ENCODE results near the gene ARF1. TPM values are rescaled to one million over a fixed set of nuclear protein-coding genes. Genes with fewer than 3 reads are reported as not detected.

Gene ARF1
- total and polyA plus RNA-seq, 7 donors = 176 to 612 (median 295) TPM

DNA sequence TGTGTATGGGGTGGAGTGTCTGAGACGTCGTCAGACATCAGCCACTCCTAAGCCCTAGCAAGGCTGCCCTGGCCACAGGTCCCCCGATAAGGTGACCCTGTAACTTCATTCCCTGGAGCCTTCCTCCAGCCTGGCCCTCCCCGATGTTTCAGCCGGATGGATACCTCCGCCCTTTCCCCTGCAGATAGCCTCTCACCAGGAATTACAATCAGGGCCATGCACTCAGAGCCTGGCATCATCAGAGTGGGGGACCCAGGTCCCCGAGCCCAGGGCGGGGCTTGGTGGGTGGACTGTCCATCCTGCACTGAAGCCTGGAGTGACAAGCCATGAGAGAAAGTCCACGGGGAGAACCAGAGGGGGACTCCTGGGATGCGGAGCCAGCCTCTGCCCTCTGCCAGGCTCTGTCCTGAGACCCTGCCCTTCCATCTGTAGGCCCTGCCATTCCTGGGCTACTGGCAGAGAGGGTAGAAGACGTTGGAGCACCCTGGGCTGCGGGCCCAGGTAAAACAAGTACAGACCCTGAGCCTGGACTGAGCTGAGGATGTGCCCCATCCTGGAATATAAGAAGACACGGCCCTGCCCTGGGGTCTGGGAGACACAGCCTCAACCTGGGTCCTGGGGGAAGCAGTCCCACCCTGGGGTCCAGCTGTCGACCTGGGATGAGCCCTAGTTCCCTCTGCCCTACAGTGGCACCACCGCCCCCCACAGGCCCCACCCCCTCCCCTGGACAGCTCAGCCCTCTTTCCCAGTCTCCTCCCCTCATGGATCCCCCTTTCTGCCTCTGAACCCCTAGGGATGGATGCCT lies 16.8 kb upstream of the ARF1 start:
- peak in 1 of 2 donors; percentile 35 for DNase-seq
- H3K27me3 ChIP-seq (ENCODE audit: insufficient read depth in 3 of 3, low read length in 2 of 3) = peaks cover 0 to 66% (median 21%) of the 10 kb centered on the region in 3 donors
- H3K9me3 ChIP-seq = no peaks in the 10 kb centered on the region
- H3K36me3 ChIP-seq (ENCODE audit: insufficient read depth in 1 of 2, low read depth in 1 of 2) = no peaks in the 10 kb centered on the region
- H3K27ac ChIP-seq = no peak overlapping the region
- ATAC-seq = no peak
- H3K4me3 ChIP-seq = no peak overlapping the region
- no peaks in the 10 kb centered on the region for H3K4me1 ChIP-seq
- intact Hi-C loops (cut with DNase I) = no loop called here
- TF ChIP-seq, protein P1, sequence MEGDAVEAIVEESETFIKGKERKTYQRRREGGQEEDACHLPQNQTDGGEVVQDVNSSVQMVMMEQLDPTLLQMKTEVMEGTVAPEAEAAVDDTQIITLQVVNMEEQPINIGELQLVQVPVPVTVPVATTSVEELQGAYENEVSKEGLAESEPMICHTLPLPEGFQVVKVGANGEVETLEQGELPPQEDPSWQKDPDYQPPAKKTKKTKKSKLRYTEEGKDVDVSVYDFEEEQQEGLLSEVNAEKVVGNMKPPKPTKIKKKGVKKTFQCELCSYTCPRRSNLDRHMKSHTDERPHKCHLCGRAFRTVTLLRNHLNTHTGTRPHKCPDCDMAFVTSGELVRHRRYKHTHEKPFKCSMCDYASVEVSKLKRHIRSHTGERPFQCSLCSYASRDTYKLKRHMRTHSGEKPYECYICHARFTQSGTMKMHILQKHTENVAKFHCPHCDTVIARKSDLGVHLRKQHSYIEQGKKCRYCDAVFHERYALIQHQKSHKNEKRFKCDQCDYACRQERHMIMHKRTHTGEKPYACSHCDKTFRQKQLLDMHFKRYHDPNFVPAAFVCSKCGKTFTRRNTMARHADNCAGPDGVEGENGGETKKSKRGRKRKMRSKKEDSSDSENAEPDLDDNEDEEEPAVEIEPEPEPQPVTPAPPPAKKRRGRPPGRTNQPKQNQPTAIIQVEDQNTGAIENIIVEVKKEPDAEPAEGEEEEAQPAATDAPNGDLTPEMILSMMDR (IDR thresholded peaks at IDR 0.05) = no peak
- WGBS, 3 donors = 70 to 74% (median 73%) methylated on average over 14 to 15 of the region's 15 CpGs

DNA sequence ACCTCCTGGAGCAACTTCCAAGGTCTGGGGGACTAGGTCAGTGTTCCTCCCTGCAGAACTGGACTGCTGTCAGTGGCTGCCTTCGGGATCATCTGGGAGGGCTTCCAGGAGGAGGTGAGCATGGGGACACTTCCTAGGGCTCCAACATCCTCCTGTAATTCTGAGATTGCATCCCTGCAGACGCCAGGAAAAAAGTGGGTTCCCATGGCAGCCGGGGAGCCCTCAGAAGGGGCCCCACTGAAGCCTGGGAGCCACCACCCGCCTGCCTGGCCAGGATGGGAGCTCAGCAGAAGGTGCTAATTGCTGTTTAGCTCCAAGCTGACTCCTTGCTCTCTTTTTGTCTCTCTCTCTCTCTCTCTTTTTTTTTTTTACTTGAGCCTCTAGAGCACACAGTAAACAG lies 16.1 kb upstream of the ARF1 start:
- intact Hi-C loops (cut with DNase I) = no loop called here
- 27 to 33% (median 28%) methylated on average over 3 to 4 of the region's 4 CpGs for WGBS, 3 donors

DNA sequence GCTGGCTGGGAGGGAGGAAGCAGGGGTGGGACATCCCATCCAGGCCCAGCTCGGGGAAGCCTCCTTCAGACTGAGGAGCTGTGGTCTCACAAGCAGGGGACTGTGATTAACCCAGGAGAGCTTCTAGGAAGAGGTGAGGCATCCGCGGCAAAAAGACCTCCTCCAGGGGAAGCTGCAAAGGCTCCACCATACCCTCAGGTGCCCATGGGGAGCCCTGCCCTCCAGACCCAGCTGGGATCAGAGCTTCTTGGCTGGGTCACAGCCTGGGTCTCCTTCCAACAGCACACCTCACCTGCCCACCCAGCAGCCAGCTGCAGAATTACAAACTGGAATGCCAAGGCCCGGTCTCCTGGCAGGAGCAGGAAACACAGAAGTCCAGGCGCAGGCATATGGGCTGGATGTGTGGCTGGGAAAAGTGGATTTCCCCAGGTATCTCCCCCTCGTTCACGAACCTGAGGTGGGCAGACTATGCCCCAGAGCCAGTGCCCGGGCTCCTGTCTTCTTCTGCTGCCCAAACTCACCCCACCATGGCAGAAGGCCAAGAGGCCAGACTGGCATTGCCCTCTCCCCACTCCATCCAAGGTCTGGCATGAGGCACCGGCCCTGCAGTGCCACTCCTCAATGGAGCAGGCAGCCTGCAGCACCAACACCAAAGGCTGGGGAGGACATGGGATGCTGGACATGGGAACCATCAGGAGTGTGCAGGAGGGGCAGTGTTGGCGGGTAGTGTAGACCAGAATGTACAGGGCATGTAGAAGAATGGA lies 15.4 kb upstream of the ARF1 start:
- TF ChIP-seq, protein P1 (IDR thresholded peaks at IDR 0.05) = no peak
- Histone ChIP-seq H3K4me1 (no peaks in the 10 kb centered on the region), H3K36me3 (ENCODE audit: insufficient read depth in 1 of 2, low read depth in 1 of 2) (no peaks in the 10 kb centered on the region), H3K9me3 (no peaks in the 10 kb centered on the region), H3K27me3 (ENCODE audit: insufficient read depth in 3 of 3, low read length in 2 of 3) (peaks cover 0 to 53% (median 15%) of the 10 kb centered on the region in 3 donors), H3K4me3 (no peak overlapping the region), H3K27ac (no peak overlapping the region)
- WGBS, 3 donors = 47 to 48% (median 48%) methylated on average over 10 of the region's 10 CpGs
- ATAC-seq (no peak), DNase-seq (peak in 1 of 2 donors; percentile 42)
- intact Hi-C loops (cut with DNase I) = no loop called here

More for the DNA sequence above, 16.1 kb upstream of the ARF1 start:
- no peak for ATAC-seq
- no peak overlapping the region for H3K4me3 ChIP-seq
- TF ChIP-seq, protein P1 (IDR thresholded peaks at IDR 0.05) = no peak
- no peak overlapping the region for H3K27ac ChIP-seq
- H3K4me1 ChIP-seq = no peaks in the 10 kb centered on the region
- DNase-seq = no peak
- H3K27me3 ChIP-seq (ENCODE audit: insufficient read depth in 3 of 3, low read length in 2 of 3) = peaks cover 0 to 59% (median 19%) of the 10 kb centered on the region in 3 donors
- H3K9me3 ChIP-seq = no peaks in the 10 kb centered on the region
- no peaks in the 10 kb centered on the region for H3K36me3 ChIP-seq (ENCODE audit: insufficient read depth in 1 of 2, low read depth in 1 of 2)

DNA sequence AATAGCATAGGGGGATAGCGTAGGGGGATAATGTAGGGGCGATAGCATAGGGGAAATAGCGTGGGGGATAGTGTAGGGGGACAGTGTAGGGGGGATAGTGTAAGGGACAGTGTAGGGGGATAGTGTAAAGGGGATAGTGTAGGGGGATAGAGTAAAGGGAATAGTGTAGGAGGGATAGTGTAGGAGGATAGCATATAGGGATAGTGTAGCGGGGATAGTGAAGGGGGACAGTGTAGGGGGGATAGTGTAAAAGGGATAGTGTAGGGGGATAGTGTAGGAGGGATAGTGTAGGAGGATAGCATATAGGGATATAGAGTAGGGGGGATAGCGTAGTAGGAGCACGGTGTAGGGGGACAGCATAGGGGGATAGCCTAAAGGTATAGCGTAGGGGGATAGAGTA lies 14.1 kb upstream of the ARF1 start:
- WGBS, 3 donors = 80 to 81% (median 81%) methylated on average over 7 of the region's 7 CpGs
- H3K36me3 ChIP-seq (ENCODE audit: insufficient read depth in 1 of 2, low read depth in 1 of 2) = no peaks in the 10 kb centered on the region
- DNase-seq = no peak
- H3K27ac ChIP-seq = no peak overlapping the region
- H3K4me3 ChIP-seq = no peak overlapping the region
- H3K9me3 ChIP-seq = no peaks in the 10 kb centered on the region
- peaks cover 0 to 51% (median 15%) of the 10 kb centered on the region in 3 donors for H3K27me3 ChIP-seq (ENCODE audit: insufficient read depth in 3 of 3, low read length in 2 of 3)
- no peak for ATAC-seq
- TF ChIP-seq, protein P1 (IDR thresholded peaks at IDR 0.05) = no peak
- intact Hi-C loops (cut with DNase I) = no loop called here
- no peaks in the 10 kb centered on the region for H3K4me1 ChIP-seq
